Esophagus mucosa (tissue), 1 donor: ENCODE measurements around the gene LTBP1. TPM values are rescaled to one million over a fixed set of nuclear protein-coding genes. Genes with fewer than 3 reads are reported as not detected.
"Not testable (repeated sequence)": the region's sequence is repeated elsewhere in the genome, so short reads cannot be mapped to it uniquely, and the experiment has no call there.

ENCODE experiments used
- ATAC-seq: fragments of 200-7000 bp; cut with Tn5 transposase; one replicate; pipeline ENCODE4 v1.9.1; 2020
- total RNA-seq: library from RNA; stranded (reverse); gene quantifications from one replicate; pipeline ENCODE4 v1.2.4, GENCODE V29; 2023
- donor health status: DM: yes; HTN: yes; CAD: no.

LTBP1 gene
- total RNA-seq, 1 donor from 2014 or later = 33.8 TPM

GRCh38 chr2:33230195-33230594 is 283.4 kb downstream of the LTBP1 start:
- no peak for ATAC-seq

GRCh38 chr2:33230842-33231241 is 284.1 kb downstream of the LTBP1 start:
- no peak for ATAC-seq

GRCh38 chr2:33235559-33235958 is 288.8 kb downstream of the LTBP1 start:
- ATAC-seq = not testable (repeated sequence)

GRCh38 chr2:33236482-33237385 is 290.0 kb downstream of the LTBP1 start:
- no peak for ATAC-seq

GRCh38 chr2:33238111-33238510 is 291.4 kb downstream of the LTBP1 start:
- peak; percentile 31 for ATAC-seq

GRCh38 chr2:33240178-33240577 is 293.4 kb downstream of the LTBP1 start:
- no peak for ATAC-seq

- ATAC-seq = no peak
Measured at GRCh38 chr2:33241072-33241471, 294.3 kb downstream of the LTBP1 start.

- no peak for ATAC-seq
Measured at GRCh38 chr2:33241581-33241980, 294.8 kb downstream of the LTBP1 start.

GRCh38 chr2:33242845-33243244 is 296.1 kb downstream of the LTBP1 start:
- ATAC-seq = no peak

GRCh38 chr2:33246432-33246831 is 299.7 kb downstream of the LTBP1 start:
- ATAC-seq = no peak

GRCh38 chr2:33247365-33247764 is 300.6 kb downstream of the LTBP1 start:
- ATAC-seq = no peak

- no peak for ATAC-seq
Measured at GRCh38 chr2:33250417-33251029, 303.8 kb downstream of the LTBP1 start.

GRCh38 chr2:33256162-33256755 is 309.5 kb downstream of the LTBP1 start:
- no peak for ATAC-seq

GRCh38 chr2:33258387-33258786 is 311.6 kb downstream of the LTBP1 start:
- no peak for ATAC-seq

GRCh38 chr2:33262097-33262496 is 315.3 kb downstream of the LTBP1 start:
- ATAC-seq = no peak

GRCh38 chr2:33264766-33265165 is 318.0 kb downstream of the LTBP1 start:
- no peak for ATAC-seq

- ATAC-seq = peak; percentile 97
Measured at GRCh38 chr2:33265584-33266338, 319.0 kb downstream of the LTBP1 start.

GRCh38 chr2:33266467-33266866 is 319.7 kb downstream of the LTBP1 start:
- ATAC-seq = no peak

GRCh38 chr2:33267043-33267442 is 320.3 kb downstream of the LTBP1 start:
- no peak for ATAC-seq

GRCh38 chr2:33267756-33268155 is 321.0 kb downstream of the LTBP1 start:
- ATAC-seq = no peak

- no peak for ATAC-seq
Measured at GRCh38 chr2:33268246-33268831, 321.6 kb downstream of the LTBP1 start.

GRCh38 chr2:33272001-33272400 is 325.2 kb downstream of the LTBP1 start:
- ATAC-seq = no peak
